Mucosa of stomach (tissue), 1 donor: ENCODE data around the gene FAM180A.

ENCODE experiments used
- H3K27me3 ChIP-seq: one replicate; pipeline ENCODE4 v1.7.0; 2013; ENCODE audit warnings: mild to moderate bottlenecking, low read length; ENCODE audit not compliant: control insufficient read depth, insufficient read depth
- H3K36me3 ChIP-seq: one replicate; pipeline ENCODE4 v1.7.0; 2013; ENCODE audit warnings: low read length; ENCODE audit not compliant: control insufficient read depth, insufficient read depth
- H3K4me1 ChIP-seq: one replicate; pipeline ENCODE4 v1.7.0; 2013; ENCODE audit warnings: mild to moderate bottlenecking, low read length; ENCODE audit not compliant: control insufficient read depth, insufficient read depth
- H3K4me3 ChIP-seq: one replicate; pipeline ENCODE4 v1.7.0; 2013; ENCODE audit warnings: low read length
- H3K9ac ChIP-seq: one replicate; pipeline ENCODE4 v1.7.0; 2013; ENCODE audit warnings: mild to moderate bottlenecking, low read length, moderate library complexity
- H3K9me3 ChIP-seq: one replicate; pipeline ENCODE4 v1.7.0; 2013; ENCODE audit warnings: mild to moderate bottlenecking, low read length, moderate library complexity; ENCODE audit not compliant: control insufficient read depth
- donor health status: Pancreatic carcinoma.

FAM180A gene

DNA sequence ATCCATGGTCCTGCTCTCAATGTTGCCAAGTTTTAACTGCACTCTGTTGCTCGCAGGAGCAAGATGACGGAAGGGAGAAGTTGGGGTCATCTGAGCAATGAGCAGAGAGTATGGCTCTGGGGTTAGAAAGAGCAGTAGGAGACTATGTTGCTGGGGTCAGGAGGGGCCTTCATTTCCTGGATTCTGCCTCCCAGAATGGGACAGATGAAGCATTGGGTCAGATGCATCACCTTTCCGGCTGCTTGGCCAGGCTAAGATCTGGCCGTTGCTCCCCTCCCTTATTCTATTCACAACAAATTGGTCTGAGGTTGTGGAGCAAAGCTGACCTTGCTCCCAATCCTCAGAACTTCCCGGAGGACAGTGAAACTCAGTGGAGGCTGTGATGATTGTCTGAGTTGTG lies 63.9 kb downstream of the FAM180A start:
- Histone ChIP-seq H3K9ac (no peak overlapping the region), H3K9me3 (no peaks in the 10 kb centered on the region), H3K36me3 (no peaks in the 10 kb centered on the region), H3K4me3 (no peak overlapping the region), H3K4me1 (no peaks in the 10 kb centered on the region), H3K27me3 (no peaks in the 10 kb centered on the region)

DNA sequence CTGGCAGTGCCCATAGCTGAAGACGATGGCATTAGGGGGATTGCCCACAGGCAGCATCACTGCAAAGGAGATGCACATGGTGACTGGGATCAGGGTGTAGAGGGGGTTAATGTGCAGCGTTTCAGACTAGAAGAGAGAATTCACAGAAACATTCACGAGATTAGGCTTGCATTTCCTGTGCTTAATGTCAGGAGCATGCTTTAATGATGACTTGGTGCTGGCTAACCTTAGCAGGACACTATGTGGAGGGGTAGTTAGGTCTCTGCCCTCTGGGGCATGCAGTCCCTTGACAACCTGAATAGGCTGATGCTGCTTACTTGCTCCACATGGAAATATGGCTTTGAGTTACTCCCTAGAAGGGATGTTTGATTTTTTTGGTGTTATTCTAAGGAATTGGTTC lies 64.5 kb downstream of the FAM180A start:
- Histone ChIP-seq H3K4me3 (no peak overlapping the region), H3K9ac (no peak overlapping the region), H3K36me3 (no peaks in the 10 kb centered on the region), H3K9me3 (no peaks in the 10 kb centered on the region), H3K4me1 (no peaks in the 10 kb centered on the region), H3K27me3 (no peaks in the 10 kb centered on the region)

DNA sequence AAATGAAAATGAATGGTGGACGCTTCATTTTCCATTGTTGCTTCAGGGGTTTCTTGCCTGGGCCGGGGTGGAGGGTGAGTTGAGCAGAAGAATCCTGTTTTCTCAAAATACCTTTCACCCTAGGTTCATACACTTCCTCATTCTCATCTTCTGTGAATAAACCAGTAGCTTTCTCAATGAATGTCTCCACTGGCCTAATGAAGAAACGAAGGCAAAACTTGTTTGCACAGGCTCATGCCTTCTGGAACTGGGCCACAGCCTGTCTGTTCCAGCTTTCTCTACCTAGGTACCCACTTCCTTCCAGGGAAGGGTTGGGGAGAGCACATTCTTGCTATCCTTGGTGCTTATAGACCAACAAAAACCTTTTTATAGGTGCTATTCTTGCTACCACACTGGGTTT lies 65.0 kb downstream of the FAM180A start:
- H3K9me3 ChIP-seq: no peaks in the 10 kb centered on the region
- no peak overlapping the region for H3K4me3 ChIP-seq
- no peaks in the 10 kb centered on the region for H3K36me3 ChIP-seq
- H3K4me1 ChIP-seq: no peaks in the 10 kb centered on the region
- no peak overlapping the region for H3K9ac ChIP-seq
- no peaks in the 10 kb centered on the region for H3K27me3 ChIP-seq

DNA sequence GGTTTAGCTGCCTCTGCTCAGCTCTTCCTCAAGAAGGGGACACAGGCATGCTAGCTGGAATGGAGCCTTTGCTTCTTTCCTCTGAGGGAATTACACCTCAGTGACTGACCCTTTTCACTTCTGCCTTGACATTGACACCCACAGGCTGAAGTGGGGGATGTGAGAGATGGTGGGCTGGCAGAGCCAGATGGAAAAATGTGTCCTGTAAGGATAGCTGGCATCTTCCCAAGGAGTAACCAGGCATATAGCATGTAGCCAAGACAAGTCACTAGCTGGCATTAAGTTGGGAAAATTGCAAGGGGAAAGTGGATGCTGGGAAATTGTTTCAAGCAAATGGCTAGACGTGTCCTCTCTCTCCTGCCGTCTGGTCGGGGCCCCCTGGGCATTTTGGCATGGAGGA lies 66.4 kb downstream of the FAM180A start:
- Histone ChIP-seq H3K4me3 (no peak overlapping the region), H3K9me3 (no peaks in the 10 kb centered on the region), H3K27me3 (no peaks in the 10 kb centered on the region), H3K36me3 (no peaks in the 10 kb centered on the region), H3K4me1 (no peaks in the 10 kb centered on the region), H3K9ac (no peak overlapping the region)

DNA sequence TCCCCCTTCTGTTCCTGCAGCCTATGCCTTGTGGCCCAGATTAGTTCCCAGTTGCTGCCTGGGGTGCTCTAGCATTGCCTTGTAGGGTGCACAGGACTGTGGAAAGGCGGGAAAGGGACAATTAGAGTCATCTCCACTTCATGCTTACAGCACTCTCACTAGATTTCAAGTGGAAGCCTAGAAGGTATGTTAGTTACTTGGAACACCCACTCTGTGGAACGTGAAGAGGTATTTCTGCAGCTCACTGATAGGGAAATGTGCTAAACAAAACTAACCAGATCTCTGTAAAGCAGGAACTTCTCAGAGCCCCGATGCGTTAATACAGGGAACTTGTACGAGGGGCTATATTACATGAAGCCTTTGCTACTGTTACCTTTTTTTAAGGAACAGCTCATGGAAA lies 66.9 kb downstream of the FAM180A start:
- Histone ChIP-seq H3K4me3 (no peak overlapping the region), H3K36me3 (no peaks in the 10 kb centered on the region), H3K4me1 (no peaks in the 10 kb centered on the region), H3K9ac (no peak overlapping the region), H3K9me3 (no peaks in the 10 kb centered on the region), H3K27me3 (no peaks in the 10 kb centered on the region)
